ENCODE measurements around the gene DIPK1C.

DNA sequence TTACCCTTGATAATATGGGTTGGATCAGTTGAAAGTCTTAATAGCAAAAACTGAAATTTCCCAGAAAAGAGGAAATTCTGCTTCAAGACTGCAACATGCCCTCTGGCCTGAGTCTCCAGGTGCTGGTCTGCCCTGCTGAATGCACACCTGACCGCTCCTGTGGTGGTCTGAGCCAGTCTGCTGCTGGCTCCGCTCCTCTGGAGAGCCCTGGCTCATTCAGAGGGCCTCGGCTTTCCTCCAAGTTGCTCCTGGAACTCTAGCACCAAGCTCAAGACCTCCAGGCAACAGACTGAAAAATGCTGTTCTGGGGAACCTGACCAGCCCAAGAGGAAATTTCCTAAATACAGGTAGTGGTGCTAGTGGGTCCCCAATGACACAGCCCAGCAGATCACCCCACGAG, 64.8 kb downstream of the DIPK1C start:
- TF ChIP-seq, protein P1, sequence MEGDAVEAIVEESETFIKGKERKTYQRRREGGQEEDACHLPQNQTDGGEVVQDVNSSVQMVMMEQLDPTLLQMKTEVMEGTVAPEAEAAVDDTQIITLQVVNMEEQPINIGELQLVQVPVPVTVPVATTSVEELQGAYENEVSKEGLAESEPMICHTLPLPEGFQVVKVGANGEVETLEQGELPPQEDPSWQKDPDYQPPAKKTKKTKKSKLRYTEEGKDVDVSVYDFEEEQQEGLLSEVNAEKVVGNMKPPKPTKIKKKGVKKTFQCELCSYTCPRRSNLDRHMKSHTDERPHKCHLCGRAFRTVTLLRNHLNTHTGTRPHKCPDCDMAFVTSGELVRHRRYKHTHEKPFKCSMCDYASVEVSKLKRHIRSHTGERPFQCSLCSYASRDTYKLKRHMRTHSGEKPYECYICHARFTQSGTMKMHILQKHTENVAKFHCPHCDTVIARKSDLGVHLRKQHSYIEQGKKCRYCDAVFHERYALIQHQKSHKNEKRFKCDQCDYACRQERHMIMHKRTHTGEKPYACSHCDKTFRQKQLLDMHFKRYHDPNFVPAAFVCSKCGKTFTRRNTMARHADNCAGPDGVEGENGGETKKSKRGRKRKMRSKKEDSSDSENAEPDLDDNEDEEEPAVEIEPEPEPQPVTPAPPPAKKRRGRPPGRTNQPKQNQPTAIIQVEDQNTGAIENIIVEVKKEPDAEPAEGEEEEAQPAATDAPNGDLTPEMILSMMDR (optimal IDR thresholded peaks at IDR 0.05 in 1 of 3, IDR thresholded peaks at IDR 0.05 in 1 of 3, conservative IDR thresholded peaks at IDR 0.05 in 1 of 3; ENCODE audit: extremely low read depth in 1 of 3, insufficient read depth in 2 of 3, low read length in 3 of 3): no peak
- no peak for TF ChIP-seq EZH2 (IDR thresholded peaks at IDR 0.05; ENCODE audit: low read length)

All from keratinocyte (primary cell).